K562 treated with DMSO at 1 percent for 24 hours (cell line): ENCODE data around the gene GSTM4. TPM values are rescaled to one million over a fixed set of nuclear protein-coding genes. Genes with fewer than 3 reads are reported as not detected.

Experiments used
- total RNA-seq: library from RNA; unstranded; fragments of 300-600 nt; gene quantifications from 2 replicates; pipeline ENCODE4 v1.2.3, GENCODE V29; 2022; ENCODE audit warnings: low read depth; ENCODE audit not compliant: insufficient read depth

GSTM4 gene
- 59.3 and 69.0 TPM in 2 replicates for total RNA-seq

DNA sequence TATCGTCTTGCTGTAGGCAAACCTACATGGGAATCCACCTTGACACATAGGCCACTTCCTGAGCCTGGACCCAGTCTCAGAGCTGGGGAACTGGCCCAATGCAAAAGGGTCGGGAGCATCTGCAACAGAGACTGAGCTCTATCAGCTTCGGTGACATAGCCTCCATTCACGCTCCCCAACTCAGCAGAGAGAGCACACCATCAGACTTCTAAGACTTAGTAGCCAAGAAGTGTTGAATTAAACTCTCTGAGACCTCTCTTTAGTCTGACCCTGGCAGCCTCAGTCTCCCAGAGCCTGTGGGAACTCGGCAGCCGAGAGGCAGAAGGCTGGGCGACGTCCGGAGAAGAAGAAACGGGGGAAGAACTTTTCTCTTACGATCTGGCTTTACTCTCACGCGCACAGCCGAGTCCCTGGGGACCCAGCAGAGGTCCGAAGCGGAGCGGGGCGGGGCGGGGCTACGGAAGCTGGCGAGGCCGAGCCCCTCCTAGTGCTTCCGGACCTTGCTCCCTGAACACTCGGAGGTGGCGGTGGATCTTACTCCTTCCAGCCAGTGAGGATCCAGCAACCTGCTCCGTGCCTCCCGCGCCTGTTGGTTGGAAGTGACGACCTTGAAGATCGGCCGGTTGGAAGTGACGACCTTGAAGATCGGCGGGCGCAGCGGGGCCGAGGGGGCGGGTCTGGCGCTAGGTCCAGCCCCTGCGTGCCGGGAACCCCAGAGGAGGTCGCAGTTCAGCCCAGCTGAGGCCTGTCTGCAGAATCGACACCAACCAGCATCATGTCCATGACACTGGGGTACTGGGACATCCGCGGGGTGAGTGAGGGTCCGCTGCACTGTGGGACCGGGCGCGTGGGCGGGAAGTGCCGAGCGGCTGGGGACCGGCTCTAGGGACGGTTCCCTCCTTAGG, at the start of gene GSTM4:
Gene GSTM4 (plus strand): TSS at position 485 of the 905 bp plus-strand sequence. CDS start 291 bp downstream, at position 776.

DNA sequence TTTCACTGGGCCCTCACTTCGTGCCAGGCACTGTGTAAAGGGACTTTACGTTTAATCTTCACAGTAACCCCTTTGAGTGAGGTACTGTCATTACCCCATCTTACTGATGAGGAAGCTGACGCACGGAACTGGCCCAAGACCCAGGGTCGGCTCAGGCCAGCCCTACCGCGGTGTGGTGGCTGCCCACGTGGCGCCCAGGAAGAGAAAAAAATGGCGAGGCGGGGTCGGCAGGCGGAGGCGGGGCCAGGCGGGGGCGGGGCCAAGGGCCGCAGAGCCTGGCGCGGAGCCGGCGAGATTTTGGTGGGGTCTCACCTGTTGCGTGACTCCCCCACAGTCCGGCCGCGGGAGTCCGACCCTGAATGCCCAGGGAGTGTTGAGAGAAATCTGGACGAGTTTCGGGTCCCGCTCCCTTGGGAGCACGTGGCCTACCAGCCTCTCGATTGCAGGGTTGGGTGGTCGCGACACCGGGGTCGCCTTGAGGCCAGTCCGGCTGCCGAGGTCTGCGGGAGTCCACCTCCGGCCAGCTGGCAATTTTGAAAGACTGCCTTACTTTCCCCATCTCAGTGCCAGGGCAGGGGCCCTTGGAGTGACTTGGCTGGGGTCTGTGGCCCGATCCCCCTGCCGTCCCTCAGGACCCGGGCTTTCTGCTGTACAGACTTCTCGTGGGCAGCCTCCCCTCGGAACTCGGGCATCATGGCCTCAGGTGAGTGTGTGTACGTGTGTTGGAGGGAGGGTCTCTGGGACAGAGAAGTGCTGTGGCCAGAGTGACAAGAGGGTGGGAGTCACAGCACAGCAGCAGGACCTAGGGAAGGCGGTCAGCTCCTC, 36.1 kb upstream of the GSTM4 start, which contains the start of the genes AMPD2 and GNAT2:
Gene AMPD2 (plus strand): TSS at position 262 of the 825 bp plus-strand sequence. CDS start 1,339 bp downstream, outside the sequence.
Gene GNAT2 (minus strand): TSS at position 41 of the 825 bp plus-strand sequence. CDS start 6,746 bp downstream, outside the sequence.

DNA sequence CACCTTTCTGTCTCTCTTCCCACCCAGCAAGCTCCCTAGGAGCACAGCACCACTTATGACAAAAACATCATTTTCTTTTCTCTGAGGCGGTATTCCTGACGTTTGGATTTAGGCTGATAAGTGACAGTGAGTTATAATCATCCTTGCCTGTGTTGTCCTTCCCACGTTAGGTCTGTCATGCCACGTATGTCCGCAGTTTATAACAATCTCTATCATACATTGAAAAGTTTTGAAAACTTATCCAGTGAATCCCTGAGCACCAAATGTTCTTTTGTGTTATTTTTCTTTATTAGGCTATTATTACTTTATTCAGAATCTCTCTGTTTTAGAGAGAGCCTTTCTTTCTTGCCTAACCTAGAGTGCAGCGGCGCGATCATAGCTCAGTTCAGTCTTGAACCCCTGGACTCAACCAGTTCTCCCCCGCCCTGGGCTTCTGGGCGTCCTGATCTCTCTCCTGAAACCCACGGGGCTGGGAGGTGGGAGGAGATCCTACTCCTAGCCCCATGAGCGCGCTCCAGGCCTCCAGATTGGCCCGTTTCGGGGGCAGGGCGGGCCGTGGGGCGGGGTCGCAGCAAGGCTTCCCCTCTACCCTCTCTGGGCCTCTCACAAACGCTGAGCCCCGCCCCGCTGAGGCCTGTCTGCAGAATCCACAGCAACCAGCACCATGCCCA, 11.7 kb downstream of the GSTM4 start, which contains the start of gene GSTM2:
Gene GSTM2 (plus strand): TSS at position 606 of the 671 bp plus-strand sequence. CDS start 59 bp downstream, at position 665.

DNA sequence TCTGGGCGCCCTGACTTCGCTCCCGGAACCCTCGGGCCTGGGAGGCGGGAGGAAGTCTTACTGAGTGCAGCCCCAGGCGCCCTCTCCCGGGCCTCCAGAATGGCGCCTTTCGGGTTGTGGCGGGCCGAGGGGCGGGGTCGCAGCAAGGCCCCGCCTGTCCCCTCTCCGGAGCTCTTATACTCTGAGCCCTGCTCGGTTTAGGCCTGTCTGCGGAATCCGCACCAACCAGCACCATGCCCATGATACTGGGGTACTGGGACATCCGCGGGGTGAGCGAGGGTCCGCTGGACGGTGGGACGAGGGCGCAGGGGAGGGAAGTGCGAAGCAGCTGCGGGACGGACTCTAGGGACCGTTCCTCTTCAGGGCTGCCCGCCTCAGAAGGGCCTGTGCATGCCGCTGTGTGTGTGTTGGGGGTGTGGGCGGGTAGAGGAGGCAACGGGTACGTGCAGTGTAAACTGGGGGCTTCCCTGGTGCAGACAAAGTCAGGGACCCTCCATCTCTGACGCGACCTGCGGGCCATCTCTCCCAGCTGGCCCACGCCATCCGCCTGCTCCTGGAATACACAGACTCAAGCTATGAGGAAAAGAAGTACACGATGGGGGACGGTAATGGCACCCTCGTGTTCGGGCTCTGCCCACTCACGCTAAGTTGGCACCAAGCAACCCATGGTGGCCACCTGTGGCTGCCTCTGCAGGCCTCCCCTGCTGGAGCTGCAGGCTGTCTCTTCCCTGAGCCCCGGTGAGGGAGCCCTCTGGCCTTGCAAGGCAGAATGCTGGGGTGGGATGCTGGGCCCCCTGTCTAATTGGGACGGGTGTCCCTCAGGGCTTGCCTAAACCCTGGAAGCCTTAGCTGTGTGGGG, 32.0 kb downstream of the GSTM4 start, which contains the start of gene GSTM1:
Gene GSTM1 (plus strand): TSS at position 177 of the 859 bp plus-strand sequence. CDS start 57 bp downstream, at position 234.

Other genes starting within 250 kb of the GSTM4 start
- gene PSMA5, start 229.7 kb upstream of the GSTM4 start, total RNA-seq = 74.1 and 108 TPM in 2 replicates
- 0.15 TPM in 1 of 2 replicates, not detected in the other for gene SYPL2, start 189.6 kb upstream of the GSTM4 start, total RNA-seq
- 6.7 and 7.0 TPM in 2 replicates for gene ATXN7L2, start 172.2 kb upstream of the GSTM4 start, total RNA-seq
- 9.5 and 10.0 TPM in 2 replicates for gene CYB561D1, start 162.0 kb upstream of the GSTM4 start, total RNA-seq
- 1.0 and 1.1 TPM in 2 replicates for gene AMIGO1, start 146.4 kb upstream of the GSTM4 start, total RNA-seq
- 1.00 TPM in 1 of 2 replicates, not detected in the other for gene GPR61, start 116.2 kb upstream of the GSTM4 start, total RNA-seq
- gene GNAI3, start 107.5 kb upstream of the GSTM4 start, total RNA-seq = 4.2 and 5.5 TPM in 2 replicates
- not detected in 2 replicates for gene GNAT2, start 36.5 kb upstream of the GSTM4 start, total RNA-seq
- 59.4 and 63.7 TPM in 2 replicates for gene AMPD2, start 36.3 kb upstream of the GSTM4 start, total RNA-seq
- gene GSTM2, start 12.0 kb downstream of the GSTM4 start, total RNA-seq = 16.9 and 20.9 TPM in 2 replicates
- gene GSTM1, start 31.7 kb downstream of the GSTM4 start, total RNA-seq = not detected in 2 replicates
- gene GSTM5, start 56.2 kb downstream of the GSTM4 start, total RNA-seq = not detected in 2 replicates
- gene GSTM3, start 84.9 kb downstream of the GSTM4 start, total RNA-seq = 28.6 and 28.7 TPM in 2 replicates
- gene EPS8L3, start 107.8 kb downstream of the GSTM4 start, total RNA-seq = not detected in 2 replicates